K562 (cell line): ENCODE results near the gene MBD4. TPM values are rescaled to one million over a fixed set of nuclear protein-coding genes. Genes with fewer than 3 reads are reported as not detected.

Source experiments
- ADNP ChIP-seq: fragments of 200-800 bp; sonication (Bioruptor generic); IDR thresholded peaks from 2 replicates; pipeline ENCODE4 v1.6.1; 2016; ENCODE audit warnings: missing genetic modification characterization, missing compliant biosample characterization
- ATF7 ChIP-seq: fragments of 450-650 bp; IDR thresholded peaks from 2 replicates; pipeline ENCODE4 v1.7.1; 2014; ENCODE audit warnings: mild to moderate bottlenecking, moderate library complexity
- BCOR ChIP-seq: fragments of 450-650 bp; IDR thresholded peaks from 2 replicates; pipeline ENCODE4 v1.6.1; 2016
- BMI1 ChIP-seq: fragments of 150-350 bp; IDR thresholded peaks from 2 replicates; pipeline ENCODE4 v1.6.1; 2014; ENCODE audit warnings: low read length
- C11orf30 ChIP-seq: fragments of 450-650 bp; IDR thresholded peaks from 2 replicates; pipeline ENCODE4 v1.6.1; 2016; ENCODE audit warnings: low read depth, mild to moderate bottlenecking
- CREM ChIP-seq: IDR thresholded peaks from 2 replicates; pipeline ENCODE4 v1.6.1; 2014; ENCODE audit warnings: antibody characterized with exemption, low read depth
- ELF2 ChIP-seq: fragments of 250-450 bp; sonication (Bioruptor Pico); IDR thresholded peaks from 2 replicates; pipeline ENCODE4 v1.5.0; 2021; ENCODE audit warnings: mild to moderate bottlenecking
- FOXA1 ChIP-seq: fragments of 450-650 bp; IDR thresholded peaks from 2 replicates; pipeline ENCODE4 v1.6.1; 2016; ENCODE audit warnings: mild to moderate bottlenecking, borderline replicate concordance
- MAFG ChIP-seq: fragments of 450-650 bp; conservative IDR thresholded peaks from 2 replicates; pipeline ENCODE4 v1.6.1; 2016; ENCODE audit warnings: missing genetic modification characterization, missing compliant biosample characterization
- MCM5 ChIP-seq: fragments of 450-650 bp; IDR thresholded peaks from 2 replicates; pipeline ENCODE4 v1.6.1; 2016; ENCODE audit warnings: low read depth
- MITF ChIP-seq: IDR thresholded peaks from 2 replicates; pipeline ENCODE4 v1.6.1; 2014; ENCODE audit warnings: antibody characterized with exemption
- MTA1 ChIP-seq: fragments of 450-650 bp; IDR thresholded peaks from 2 replicates; pipeline ENCODE4 v1.6.1; 2017; ENCODE audit warnings: borderline replicate concordance
- MYNN ChIP-seq, 2 experiments: sonication (generic); formaldehyde crosslinking in 1 of 2; IDR thresholded peaks; 2 replicates each; pipeline versions ENCODE4 v1.5.0 to v1.6.1; 2016 to 2020; ENCODE audit warnings: antibody characterized with exemption in 1 of 2, missing genetic modification reagents in 1 of 2
- SMARCA5 ChIP-seq: fragments of 450-650 bp; IDR thresholded peaks from 2 replicates; pipeline ENCODE4 v1.6.1; 2016
- SNIP1 ChIP-seq: fragments of 450-650 bp; IDR thresholded peaks from 2 replicates; pipeline ENCODE4 v1.7.1; 2017; ENCODE audit warnings: low read depth, mild to moderate bottlenecking
- SOX6 ChIP-seq: fragments of 450-650 bp; IDR thresholded peaks from 2 replicates; pipeline ENCODE4 v1.6.1; 2014; ENCODE audit warnings: mild to moderate bottlenecking
- TAF15 ChIP-seq: fragments of 200-400 bp; formaldehyde crosslinking; IDR thresholded peaks from 2 replicates; pipeline ENCODE4 v1.6.1; 2017; ENCODE audit warnings: mild to moderate bottlenecking, low read depth, low read length, moderate library complexity
- TCFL5 ChIP-seq: fragments of 250-450 bp; sonication (Bioruptor Pico); conservative IDR thresholded peaks from 2 replicates; pipeline ENCODE4 v1.6.1; 2021; ENCODE audit warnings: mild to moderate bottlenecking, moderate library complexity, matching md5 sums
- XRCC4 ChIP-seq: IDR thresholded peaks from one replicate; pipeline ENCODE4 v1.6.1; 2011; ENCODE audit not compliant: insufficient read depth, insufficient read length; ENCODE audit errors: extremely low read depth
- XRCC5 ChIP-seq: fragments of 200-400 bp; formaldehyde crosslinking; IDR thresholded peaks from 2 replicates; pipeline ENCODE4 v1.6.1; 2017; ENCODE audit warnings: low read depth, mild to moderate bottlenecking, low read length
- ZNF23 ChIP-seq: fragments of 250-450 bp; sonication (Bioruptor Pico); IDR thresholded peaks from 2 replicates; pipeline ENCODE4 v1.4.0; 2020; ENCODE audit warnings: mild to moderate bottlenecking
- ZNF282 ChIP-seq: sonication (generic); formaldehyde crosslinking; IDR thresholded peaks from 2 replicates; pipeline ENCODE4 v1.8.1; 2023; ENCODE audit warnings: missing genetic modification reagents
- ZNF436 ChIP-seq: fragments of 250-450, 450-650 bp; sonication (Bioruptor Pico); formaldehyde crosslinking; IDR thresholded peaks from 2 replicates; pipeline ENCODE4 v1.7.0; 2020; ENCODE audit warnings: mild to moderate bottlenecking
- ZNF696 ChIP-seq: fragments of 250-450 bp; sonication (Bioruptor Pico); conservative IDR thresholded peaks from 2 replicates; pipeline ENCODE4 v1.4.0; 2020; ENCODE audit warnings: mild to moderate bottlenecking, moderate library complexity
- polyA plus RNA-seq, 8 experiments: library from polyadenylated mRNA; depleted of rRNA in 4 of 8; stranded (reverse) in 5 of 8; unstranded in 3 of 8; fragments of >200 nt; fragmentation: Nextera tagmentation in 2 of 8; fragmentation: Illumina TruSeq in 1 of 8; extraction: Ambion mirVana in 2 of 8; extraction: Trizol in 1 of 8; gene quantifications; 2 replicates each; pipeline versions ENCODE4 v1.2.1 to v1.2.3, GENCODE V29; 2011 to 2014; ENCODE audit warnings: inconsistent platforms in 1 of 8, missing spikeins in 1 of 8
- total RNA-seq, 7 experiments: library from RNA; depleted of rRNA in 6 of 7; stranded (reverse); fragments of >200 nt in 6 of 7; fragmentation: Illumina TruSeq in 2 of 7; extraction: Trizol in 2 of 7; gene quantifications; 2 replicates each; pipeline versions ENCODE4 v1.2.1 to v1.2.3, GENCODE V29; 2011 to 2021; ENCODE audit warnings: low replicate concordance in 1 of 7
- TF ChIP-seq, protein P1 (sequence below), 2 experiments: fragments of 450-650 bp in 1 of 2; sonication (generic) in 1 of 2; formaldehyde crosslinking; conservative IDR thresholded peaks; 2 replicates each; pipeline versions ENCODE4 v1.4.0 to v1.8.1; 2020 to 2022; ENCODE audit warnings: mild to moderate bottlenecking in 1 of 2, missing genetic modification reagents in 1 of 2
- TF ChIP-seq, protein P2 (sequence below): fragments of 250-450 bp; sonication (Bioruptor Pico); IDR thresholded peaks from 2 replicates; pipeline ENCODE4 v1.8.0; 2022; ENCODE audit warnings: moderate library complexity, mild to moderate bottlenecking, inconsistent platforms
- TF ChIP-seq, protein P3 (sequence below): fragments of 250-450 bp; sonication (Bioruptor Pico); IDR thresholded peaks from 2 replicates; pipeline ENCODE4 v1.4.0; 2020; ENCODE audit warnings: mild to moderate bottlenecking, moderate library complexity

Gene MBD4
- total and polyA plus RNA-seq, 9 of the 15 experiments (the other 6 are each of a cell fraction or from before 2014, with no cell fraction given), result 13.3 to 63.9 (median 39.0) TPM

DNA sequence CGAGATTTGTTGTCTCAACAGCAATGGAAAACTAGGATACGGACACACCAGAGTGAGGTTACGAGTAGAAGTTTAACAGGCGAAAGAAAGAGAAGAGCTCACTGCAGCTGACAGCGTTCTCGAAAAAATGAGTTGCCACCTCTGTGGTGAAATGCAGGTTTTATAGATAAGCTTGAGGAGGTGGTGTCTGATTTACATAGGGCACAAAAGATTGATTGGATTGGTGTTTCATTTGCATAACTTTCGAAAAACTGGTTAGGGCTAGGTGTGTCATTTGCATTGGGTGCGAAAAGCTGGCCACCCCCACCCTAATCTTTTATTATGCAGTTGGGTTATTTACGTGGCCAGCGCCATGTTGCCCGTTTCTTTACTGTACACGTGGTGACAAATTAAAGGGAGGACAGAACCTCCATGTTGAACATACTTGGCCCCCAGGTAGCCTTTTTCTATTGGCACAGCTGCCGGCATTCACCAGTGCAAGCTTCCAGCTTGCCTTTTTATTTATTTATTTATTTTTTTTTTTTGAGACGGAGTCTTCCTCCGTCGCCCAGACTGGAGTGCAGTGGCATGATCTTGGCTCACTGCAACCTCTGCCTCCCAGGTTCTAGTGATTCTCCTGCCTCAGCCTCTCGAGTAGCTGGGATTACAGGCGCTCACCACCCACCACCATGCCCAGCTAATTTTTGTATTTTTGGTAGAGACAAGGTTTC lies 8.6 kb upstream of the MBD4 start (continued):
- TF ChIP-seq, protein P1, sequence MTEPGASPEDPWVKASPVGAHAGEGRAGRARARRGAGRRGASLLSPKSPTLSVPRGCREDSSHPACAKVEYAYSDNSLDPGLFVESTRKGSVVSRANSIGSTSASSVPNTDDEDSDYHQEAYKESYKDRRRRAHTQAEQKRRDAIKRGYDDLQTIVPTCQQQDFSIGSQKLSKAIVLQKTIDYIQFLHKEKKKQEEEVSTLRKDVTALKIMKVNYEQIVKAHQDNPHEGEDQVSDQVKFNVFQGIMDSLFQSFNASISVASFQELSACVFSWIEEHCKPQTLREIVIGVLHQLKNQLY (CRISPR knock-in tag; conservative IDR thresholded peaks at IDR 0.05), result no peak
- TF ChIP-seq TAF15 (no peak), SNIP1 (no peak), MCM5 (no peak), MITF (no peak), CREM (peak; percentile 31; the same call in 1 of the 2 replicates), BMI1 (no peak), ELF2 (CRISPR knock-in tag) (no peak), ZNF436 (CRISPR knock-in tag) (no peak), XRCC4 (no peak), ZNF282 (no peak), ZNF696 (CRISPR knock-in tag) (no peak), C11orf30 (no peak), SOX6 (0 out of 2 replicates have a peak, but pooled peaks have one; percentile 24), TCFL5 (CRISPR knock-in tag) (no peak), MYNN (IDR thresholded peaks at IDR 0.05) (no peak; the same call in 1 of the 2 replicates), MYNN (CRISPR knock-in tag; IDR thresholded peaks at IDR 0.05) (no peak), XRCC5 (no peak), FOXA1 (no peak), SMARCA5 (no peak), MAFG (no peak), ADNP (tag) (no peak), ATF7 (0 out of 2 replicates have a peak, but pooled peaks have one; percentile 15), MTA1 (no peak), BCOR (no peak), ZNF23 (CRISPR knock-in tag) (no peak)
- TF ChIP-seq, protein P2, sequence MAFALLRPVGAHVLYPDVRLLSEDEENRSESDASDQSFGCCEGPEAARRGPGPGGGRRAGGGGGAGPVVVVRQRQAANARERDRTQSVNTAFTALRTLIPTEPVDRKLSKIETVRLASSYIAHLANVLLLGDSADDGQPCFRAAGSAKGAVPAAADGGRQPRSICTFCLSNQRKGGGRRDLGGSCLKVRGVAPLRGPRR, result no peak
- TF ChIP-seq, protein P3, sequence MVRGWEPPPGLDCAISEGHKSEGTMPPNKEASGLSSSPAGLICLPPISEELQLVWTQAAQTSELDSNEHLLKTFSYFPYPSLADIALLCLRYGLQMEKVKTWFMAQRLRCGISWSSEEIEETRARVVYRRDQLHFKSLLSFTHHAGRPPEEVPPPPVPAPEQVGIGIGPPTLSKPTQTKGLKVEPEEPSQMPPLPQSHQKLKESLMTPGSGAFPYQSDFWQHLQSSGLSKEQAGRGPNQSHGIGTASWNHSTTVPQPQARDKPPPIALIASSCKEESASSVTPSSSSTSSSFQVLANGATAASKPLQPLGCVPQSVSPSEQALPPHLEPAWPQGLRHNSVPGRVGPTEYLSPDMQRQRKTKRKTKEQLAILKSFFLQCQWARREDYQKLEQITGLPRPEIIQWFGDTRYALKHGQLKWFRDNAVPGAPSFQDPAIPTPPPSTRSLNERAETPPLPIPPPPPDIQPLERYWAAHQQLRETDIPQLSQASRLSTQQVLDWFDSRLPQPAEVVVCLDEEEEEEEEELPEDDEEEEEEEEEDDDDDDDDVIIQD (CRISPR knock-in tag), result no peak
